NCI-H524 treated with DMSO at 0.1 percent for 48 hours (cell line): Measurements from ENCODE around the gene TMEM176A.
A peak's percentile ranks its signal among the peaks of the same experiment; 100 is the strongest.
"Not testable (repeated sequence)": the region's sequence is repeated elsewhere in the genome, so short reads cannot be mapped to it uniquely, and the experiment has no call there.

Experiments
- DNase-seq: peaks from one replicate; lab custom pipeline; 2025; lab: John Stamatoyannopoulos, UW

Gene TMEM176A

GRCh38 chr7:150800581-150801241 is at the start of gene TMEM176A:
TMEM176A (plus strand) TSS chr7:150800769; CDS start chr7:150801551, 782 bp downstream.
- no peak for DNase-seq

GRCh38 chr7:150751702-150752101 is 48.9 kb upstream of the TMEM176A start:
- DNase-seq, result no peak

- no peak for DNase-seq
These were observed 47.3 kb upstream of the TMEM176A start for GRCh38 chr7:150753239-150753638.

- no peak for DNase-seq
These were observed 46.6 kb upstream of the TMEM176A start for GRCh38 chr7:150753826-150754603.

- DNase-seq, result no peak
These were observed 45.6 kb upstream of the TMEM176A start for GRCh38 chr7:150754951-150755350.

GRCh38 chr7:150755473-150756099 is 45.0 kb upstream of the TMEM176A start:
- no peak for DNase-seq

- DNase-seq, result no peak
These were observed 44.4 kb upstream of the TMEM176A start for GRCh38 chr7:150756166-150756565.

GRCh38 chr7:150756858-150757257 is 43.7 kb upstream of the TMEM176A start:
- DNase-seq, result no peak

- no peak for DNase-seq
These were observed 41.1 kb upstream of the TMEM176A start for GRCh38 chr7:150759479-150759878.

GRCh38 chr7:150766334-150766709 is 34.2 kb upstream of the TMEM176A start:
- DNase-seq, result no peak

GRCh38 chr7:150769768-150770167 is 30.8 kb upstream of the TMEM176A start:
- DNase-seq, result no peak

- not testable (repeated sequence) for DNase-seq
These were observed 26.4 kb upstream of the TMEM176A start for GRCh38 chr7:150774131-150774530.

GRCh38 chr7:150778014-150778737 is 22.4 kb upstream of the TMEM176A start:
- no peak for DNase-seq

GRCh38 chr7:150778738-150779301 is 21.7 kb upstream of the TMEM176A start:
- DNase-seq, result peak; percentile 71

GRCh38 chr7:150780292-150780691 is 20.3 kb upstream of the TMEM176A start:
- no peak for DNase-seq

- no peak for DNase-seq
These were observed 19.5 kb upstream of the TMEM176A start for GRCh38 chr7:150781103-150781502.

GRCh38 chr7:150781961-150782360 is 18.6 kb upstream of the TMEM176A start:
- no peak for DNase-seq

GRCh38 chr7:150784120-150784736 is 16.3 kb upstream of the TMEM176A start:
- DNase-seq, result no peak

- DNase-seq, result no peak
These were observed 15.6 kb upstream of the TMEM176A start for GRCh38 chr7:150784954-150785353.

- DNase-seq, result no peak
These were observed 13.0 kb upstream of the TMEM176A start for GRCh38 chr7:150787321-150788281.
